Duodenal mucosa (tissue), 2 donors: ENCODE results near the gene OXT.
"Not testable (repeated sequence)": the region's sequence is repeated elsewhere in the genome, so short reads cannot be mapped to it uniquely, and the experiment has no call there.

Experiments
- H3K27ac ChIP-seq: one replicate; pipeline ENCODE4 v1.7.0; 2013; ENCODE audit warnings: low read depth, low read length
- H3K27me3 ChIP-seq, 2 donors: one replicate each; pipeline ENCODE4 v1.7.0; 2013; ENCODE audit warnings: low read length in 2 of 2, control low read depth in 1 of 2; ENCODE audit not compliant: insufficient read depth in 2 of 2, control insufficient read depth in 1 of 2
- H3K36me3 ChIP-seq, 2 donors: one replicate each; pipeline ENCODE4 v1.7.0; 2013; ENCODE audit warnings: low read length in 2 of 2, control low read depth in 1 of 2; ENCODE audit not compliant: insufficient read depth in 2 of 2, control insufficient read depth in 1 of 2
- H3K4me1 ChIP-seq, 2 donors: one replicate each; pipeline ENCODE4 v1.7.0; 2013; ENCODE audit warnings: low read length in 2 of 2, control low read depth in 1 of 2; ENCODE audit not compliant: insufficient read depth in 2 of 2, control insufficient read depth in 1 of 2
- H3K4me3 ChIP-seq, 2 donors: one replicate each; pipeline ENCODE4 v1.7.0; 2013; ENCODE audit warnings: low read length in 2 of 2, low read depth in 1 of 2
- H3K9ac ChIP-seq, 2 donors: one replicate each; pipeline ENCODE4 v1.7.0; 2013; ENCODE audit warnings: low read length in 2 of 2, low read depth in 1 of 2
- H3K9me3 ChIP-seq, 2 donors: one replicate each; pipeline ENCODE4 v1.7.0; 2013; ENCODE audit warnings: low read length in 2 of 2, control low read depth in 1 of 2; ENCODE audit not compliant: control insufficient read depth in 1 of 2

The OXT gene

GRCh38 chr20:3072530-3073250 is 1.3 kb downstream of the OXT start:
- Histone ChIP-seq H3K27me3 (no peaks in the 10 kb centered on the region), H3K36me3 (no peaks in the 10 kb centered on the region), H3K27ac (no peak overlapping the region), H3K4me1 (peaks cover 5 to 23% of the 10 kb centered on the region in 2 donors), H3K4me3 (peak overlapping the region; percentile 47 to 61), H3K9ac (no peak overlapping the region), H3K9me3 (no peaks in the 10 kb centered on the region)

- not testable (repeated sequence) for H3K27me3 ChIP-seq, H3K27ac ChIP-seq, H3K36me3 ChIP-seq, H3K9me3 ChIP-seq, H3K4me3 ChIP-seq, H3K9ac ChIP-seq
- H3K4me1 ChIP-seq, result peaks cover 5 to 23% of the 10 kb centered on the region in 2 donors
These were observed 1.8 kb downstream of the OXT start for GRCh38 chr20:3073251-3073643.

- H3K9me3 ChIP-seq, result no peaks in the 10 kb centered on the region
- H3K27me3 ChIP-seq, result peaks cover 0 to 5% of the 10 kb centered on the region in 2 donors
- no peak overlapping the region for H3K4me3 ChIP-seq
- H3K4me1 ChIP-seq, result peaks cover 5 to 23% of the 10 kb centered on the region in 2 donors
- no peak overlapping the region for H3K27ac ChIP-seq
- no peaks in the 10 kb centered on the region for H3K36me3 ChIP-seq
- no peak overlapping the region for H3K9ac ChIP-seq
These were observed 3.4 kb downstream of the OXT start for GRCh38 chr20:3074812-3075211.

GRCh38 chr20:3075315-3075714 is 3.9 kb downstream of the OXT start:
- not testable (repeated sequence) for H3K27ac ChIP-seq, H3K4me3 ChIP-seq, H3K9me3 ChIP-seq, H3K27me3 ChIP-seq, H3K9ac ChIP-seq, H3K36me3 ChIP-seq
- peaks cover 5 to 23% of the 10 kb centered on the region in 2 donors for H3K4me1 ChIP-seq

- H3K27me3 ChIP-seq, result peaks cover 17 to 22% of the 10 kb centered on the region in 2 donors
These were observed 6.3 kb downstream of the OXT start for GRCh38 chr20:3077618-3078134.

GRCh38 chr20:3080939-3081388 is 9.5 kb downstream of the OXT start:
- no peaks in the 10 kb centered on the region for H3K4me1 ChIP-seq
- H3K36me3 ChIP-seq, result no peaks in the 10 kb centered on the region
- no peak overlapping the region for H3K9ac ChIP-seq
- peaks cover 33 to 37% of the 10 kb centered on the region in 2 donors for H3K27me3 ChIP-seq
- no peak overlapping the region for H3K4me3 ChIP-seq
- no peaks in the 10 kb centered on the region for H3K9me3 ChIP-seq
- H3K27ac ChIP-seq, result no peak overlapping the region

More at GRCh38 chr20:3077618-3078134, 6.3 kb downstream of the OXT start:
- H3K9ac ChIP-seq, result no peak overlapping the region
- peaks cover 0 to 11% of the 10 kb centered on the region in 2 donors for H3K4me1 ChIP-seq
- H3K4me3 ChIP-seq, result no peak overlapping the region
- no peaks in the 10 kb centered on the region for H3K9me3 ChIP-seq
- H3K27ac ChIP-seq, result no peak overlapping the region
- H3K36me3 ChIP-seq, result no peaks in the 10 kb centered on the region

- Histone ChIP-seq H3K36me3 (no peaks in the 10 kb centered on the region), H3K4me1 (no peaks in the 10 kb centered on the region), H3K27ac (no peak overlapping the region), H3K27me3 (peaks cover 33 to 37% of the 10 kb centered on the region in 2 donors), H3K9me3 (no peaks in the 10 kb centered on the region), H3K9ac (no peak overlapping the region), H3K4me3 (no peak overlapping the region)
These were observed 10.2 kb downstream of the OXT start for GRCh38 chr20:3081641-3082040.

- no peak overlapping the region for H3K27ac ChIP-seq
- H3K36me3 ChIP-seq, result no peaks in the 10 kb centered on the region
- H3K9me3 ChIP-seq, result no peaks in the 10 kb centered on the region
- H3K4me3 ChIP-seq, result peak overlapping the region in 1 of 2 donors; percentile 36
- no peak overlapping the region for H3K9ac ChIP-seq
- H3K27me3 ChIP-seq, result peaks cover 33 to 37% of the 10 kb centered on the region in 2 donors
- no peaks in the 10 kb centered on the region for H3K4me1 ChIP-seq
These were observed 11.0 kb downstream of the OXT start for GRCh38 chr20:3082306-3082951.

GRCh38 chr20:3082955-3083952 is 11.8 kb downstream of the OXT start:
- Histone ChIP-seq H3K36me3 (no peaks in the 10 kb centered on the region), H3K4me1 (no peaks in the 10 kb centered on the region), H3K27ac (no peak overlapping the region), H3K27me3 (peaks cover 33 to 37% of the 10 kb centered on the region in 2 donors), H3K4me3 (peak overlapping the region; percentile 22 to 28), H3K9me3 (no peaks in the 10 kb centered on the region), H3K9ac (no peak overlapping the region)
